Activated CD8-positive, alpha-beta memory T cell treated with anti-CD3 and anti-CD28 coated beads, Interleukin-2, amount 50 U/mL, for 24 hours (primary cell): ENCODE data around the gene AP4M1.
"Not testable (repeated sequence)": the region's sequence is repeated elsewhere in the genome, so short reads cannot be mapped to it uniquely, and the experiment has no call there.

Experiments used
- DNase-seq: peaks from one replicate; pipeline ENCODE4 v3.0.0-alpha.2; 2020; ENCODE audit errors: extremely low read depth

The AP4M1 gene

DNA sequence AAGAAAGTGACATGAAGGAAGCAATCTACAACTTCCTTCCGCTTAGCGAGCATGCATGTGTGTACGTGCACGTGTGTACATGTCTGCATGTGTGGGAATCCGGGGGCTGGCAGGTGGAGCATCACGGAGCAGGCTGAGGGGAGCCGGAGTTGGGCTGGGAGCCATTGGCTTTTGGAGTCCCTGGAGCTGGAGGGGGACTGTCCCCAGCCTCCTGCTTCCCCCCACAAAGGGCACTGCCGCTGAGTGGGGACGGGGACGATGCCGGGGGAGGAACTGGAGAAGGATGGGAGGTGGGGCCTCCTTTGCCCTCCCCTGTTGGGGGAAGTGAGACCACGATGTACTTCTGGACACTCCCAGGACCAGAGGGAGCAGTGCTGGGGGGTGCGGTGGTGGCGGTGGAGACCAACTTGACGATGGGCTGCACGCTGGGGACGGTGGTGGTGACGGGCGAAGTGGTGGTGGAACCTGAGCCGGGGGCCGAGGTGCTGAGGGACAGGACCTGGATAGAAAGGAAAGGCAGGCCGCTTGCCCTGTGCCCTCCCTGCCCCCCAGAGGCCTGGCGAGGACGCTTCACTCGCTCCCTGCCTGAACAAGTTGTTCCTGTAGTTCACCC, 5.8 kb downstream of the AP4M1 start:
- no peak for DNase-seq

DNA sequence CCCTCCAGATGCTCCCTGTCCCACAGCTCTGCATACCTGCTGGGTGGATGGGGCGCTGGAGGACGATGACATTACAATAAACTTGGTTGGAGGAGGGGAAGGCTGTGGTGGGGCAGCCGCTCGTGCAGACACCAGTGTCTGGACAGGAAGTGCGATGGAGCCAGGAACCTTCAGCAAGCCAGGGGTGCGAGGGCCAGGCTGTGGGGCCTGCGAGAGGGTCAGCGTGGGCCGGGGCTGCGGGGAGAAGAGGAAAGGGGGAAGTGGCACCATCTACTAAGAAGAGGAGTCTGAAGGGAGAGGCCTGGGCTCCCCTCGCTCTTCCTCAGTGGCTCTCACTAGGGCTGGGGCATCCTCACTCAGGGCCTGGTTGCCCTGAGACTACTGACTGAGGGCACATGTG, 6.4 kb downstream of the AP4M1 start:
- no peak for DNase-seq

DNA sequence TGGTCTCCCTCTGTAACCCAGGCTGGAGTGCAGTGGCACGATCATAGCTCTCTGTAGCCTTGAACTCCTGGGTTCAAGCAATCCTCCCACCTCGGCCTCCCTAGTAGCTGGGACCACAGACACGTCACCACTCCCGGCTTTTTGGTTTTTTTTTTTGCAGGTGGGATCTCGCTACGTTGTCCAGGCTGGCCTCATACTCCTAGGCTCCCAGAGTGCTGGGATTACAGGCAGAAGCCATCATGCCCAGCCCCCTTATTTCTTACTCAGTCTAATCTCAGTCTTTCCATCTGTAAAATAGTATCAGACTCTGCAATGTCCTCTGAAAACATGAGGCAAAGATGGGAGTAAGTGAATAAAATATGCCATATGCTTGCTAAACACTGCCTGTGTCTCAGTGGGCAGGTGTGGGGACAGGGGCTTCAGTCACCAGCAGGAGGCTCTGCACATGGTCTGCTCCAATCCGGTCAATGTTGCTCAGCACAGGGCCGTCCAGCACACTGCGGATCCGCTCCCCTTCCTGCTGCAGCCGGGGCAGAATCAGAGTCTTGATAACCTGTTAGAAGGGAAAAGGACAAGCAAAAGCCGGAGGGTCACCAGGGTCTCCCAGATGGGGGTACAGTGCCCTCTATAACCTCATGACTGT, 8.2 kb downstream of the AP4M1 start:
- DNase-seq: no peak

DNA sequence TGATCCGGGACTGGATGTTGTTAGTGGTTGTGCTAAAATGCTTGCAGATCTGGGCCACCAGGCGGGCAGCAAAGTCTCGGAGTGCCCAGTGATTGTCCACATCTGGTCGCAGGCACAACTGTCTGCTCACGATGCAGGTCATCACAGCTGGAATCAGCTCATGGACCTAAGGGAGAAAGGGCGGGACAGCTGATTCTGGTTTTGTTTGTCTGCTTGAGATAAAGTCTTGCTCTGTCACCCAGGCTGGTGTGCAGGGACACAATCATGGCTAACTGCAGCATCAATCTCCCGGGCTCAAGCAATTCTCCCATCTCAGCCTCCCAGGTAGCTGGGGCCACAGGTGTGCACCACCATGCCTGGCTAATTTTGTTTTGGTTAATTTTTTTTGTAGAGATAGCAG, 9.7 kb downstream of the AP4M1 start:
- DNase-seq: no peak

DNA sequence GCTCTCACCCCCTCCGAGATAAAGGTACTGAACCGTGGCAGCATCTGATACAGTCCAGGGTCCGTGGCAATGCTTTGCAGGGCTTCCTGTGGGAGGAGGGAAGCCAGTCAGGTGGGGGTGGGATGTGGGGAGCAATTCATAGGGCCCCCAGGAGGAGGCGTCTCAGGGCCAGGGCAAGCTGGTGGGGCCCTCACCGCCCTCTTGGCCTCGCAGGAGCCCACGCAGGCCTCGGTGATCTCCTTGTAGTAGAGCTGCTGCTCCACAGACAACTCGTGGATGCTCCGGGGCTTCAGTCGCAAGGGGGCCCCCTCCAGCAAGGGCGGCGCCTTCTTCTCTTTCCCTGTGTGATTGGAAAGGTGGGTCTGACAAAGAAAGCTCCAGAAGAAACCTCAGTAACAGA, 10.5 kb downstream of the AP4M1 start:
- DNase-seq: no peak

DNA sequence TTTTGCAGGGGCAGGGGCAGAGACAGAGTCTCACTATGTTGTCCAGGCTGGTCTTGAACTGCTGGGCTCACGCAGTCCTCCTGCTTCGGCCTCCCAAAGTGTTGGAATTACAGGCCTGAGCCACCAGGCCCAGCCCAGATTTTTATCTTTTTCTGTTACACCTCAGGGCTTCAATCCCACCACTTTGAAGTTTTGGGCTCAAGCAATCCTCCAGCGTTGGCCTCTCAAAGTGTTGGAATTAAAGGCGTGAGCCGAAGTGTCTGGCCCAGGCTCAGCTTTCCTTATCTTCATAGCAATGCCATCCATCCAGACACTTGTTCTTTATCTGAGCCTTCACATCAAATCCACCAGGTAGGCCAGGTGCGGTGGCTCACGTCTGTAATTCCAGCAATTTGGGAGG, 13.6 kb downstream of the AP4M1 start:
- DNase-seq: no peak

DNA sequence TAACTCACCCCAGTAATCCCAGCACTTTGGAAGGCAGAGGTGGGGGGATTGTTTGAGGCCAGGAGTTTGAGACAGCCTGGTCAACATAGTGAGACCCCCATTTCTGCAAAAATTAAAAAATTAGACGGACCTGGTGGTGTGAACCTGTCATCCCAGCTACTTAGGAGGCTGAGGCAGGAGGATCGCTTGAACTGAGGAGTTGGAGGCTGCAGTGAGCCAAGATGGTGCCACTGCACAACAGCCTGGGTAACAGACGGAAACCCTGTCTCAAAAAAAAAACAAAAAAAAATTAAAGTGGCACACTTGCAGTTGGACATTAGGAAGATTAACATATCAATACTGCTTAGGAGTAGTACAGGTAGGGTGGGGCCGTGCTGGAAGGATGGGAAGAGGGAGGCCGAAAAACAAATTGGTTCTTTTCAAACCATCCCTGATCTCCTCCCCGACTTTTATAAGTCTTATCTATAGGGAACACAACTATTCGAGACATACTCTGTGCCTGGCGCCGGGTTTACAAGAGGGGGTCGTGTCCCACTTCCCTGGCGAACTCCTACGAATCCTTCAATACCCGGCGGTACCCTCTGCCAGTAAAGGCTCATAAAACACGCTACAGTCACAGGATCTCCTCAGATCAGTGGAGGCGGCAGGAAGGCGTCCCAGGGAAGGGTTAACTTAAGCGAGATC, 17.1 kb downstream of the AP4M1 start:
- no peak for DNase-seq

DNA sequence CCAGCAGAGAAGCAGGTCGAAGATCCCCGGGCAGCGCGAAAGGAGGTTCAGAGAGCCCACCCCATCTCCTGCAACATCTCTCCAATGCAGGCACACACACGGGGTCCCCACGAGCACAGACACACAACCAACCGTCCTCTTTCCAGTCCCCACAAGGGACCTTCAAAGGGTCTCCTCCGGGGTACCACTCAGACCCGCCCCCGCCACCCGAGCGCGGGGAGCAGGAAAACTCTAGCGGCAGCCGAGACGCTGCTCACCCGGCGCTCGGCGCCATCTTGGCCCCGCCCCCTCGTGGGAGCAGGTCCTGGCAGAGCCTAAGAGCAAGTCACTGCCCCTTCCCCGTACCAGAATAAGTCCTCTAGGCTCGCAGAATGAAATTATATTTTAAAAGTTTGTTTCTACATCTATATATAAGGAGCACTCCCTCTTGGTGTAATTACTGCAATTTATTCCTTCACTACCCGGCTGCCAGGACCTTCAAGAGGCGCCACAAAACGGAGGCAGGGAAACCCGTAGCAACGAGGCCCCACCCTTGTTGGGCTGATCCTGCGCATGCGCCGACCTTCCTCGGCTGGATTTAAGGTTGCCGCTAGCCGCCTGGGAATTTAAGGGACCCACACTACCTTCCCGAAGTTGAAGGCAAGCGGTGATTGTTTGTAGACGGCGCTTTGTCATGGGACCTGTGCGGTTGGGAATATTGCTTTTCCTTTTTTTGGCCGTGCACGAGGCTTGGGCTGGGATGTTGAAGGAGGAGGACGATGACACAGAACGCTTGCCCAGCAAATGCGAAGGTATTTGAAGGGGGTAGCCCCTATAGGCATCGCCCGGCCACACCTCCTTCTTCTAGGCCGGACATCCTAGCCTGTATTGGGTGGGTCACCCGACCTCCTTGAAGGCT, 17.9 kb downstream of the AP4M1 start, which contains the start of the genes CNPY4 and TAF6:
TSS of gene CNPY4 (plus strand) at position 563 of the 898 bp plus-strand sequence. CDS start at position 674, 111 bp downstream.
TSS of gene TAF6 (minus strand) at position 287 of the 898 bp plus-strand sequence. CDS start 5,149 bp downstream, outside the sequence.
- DNase-seq: peak; percentile 89

DNA sequence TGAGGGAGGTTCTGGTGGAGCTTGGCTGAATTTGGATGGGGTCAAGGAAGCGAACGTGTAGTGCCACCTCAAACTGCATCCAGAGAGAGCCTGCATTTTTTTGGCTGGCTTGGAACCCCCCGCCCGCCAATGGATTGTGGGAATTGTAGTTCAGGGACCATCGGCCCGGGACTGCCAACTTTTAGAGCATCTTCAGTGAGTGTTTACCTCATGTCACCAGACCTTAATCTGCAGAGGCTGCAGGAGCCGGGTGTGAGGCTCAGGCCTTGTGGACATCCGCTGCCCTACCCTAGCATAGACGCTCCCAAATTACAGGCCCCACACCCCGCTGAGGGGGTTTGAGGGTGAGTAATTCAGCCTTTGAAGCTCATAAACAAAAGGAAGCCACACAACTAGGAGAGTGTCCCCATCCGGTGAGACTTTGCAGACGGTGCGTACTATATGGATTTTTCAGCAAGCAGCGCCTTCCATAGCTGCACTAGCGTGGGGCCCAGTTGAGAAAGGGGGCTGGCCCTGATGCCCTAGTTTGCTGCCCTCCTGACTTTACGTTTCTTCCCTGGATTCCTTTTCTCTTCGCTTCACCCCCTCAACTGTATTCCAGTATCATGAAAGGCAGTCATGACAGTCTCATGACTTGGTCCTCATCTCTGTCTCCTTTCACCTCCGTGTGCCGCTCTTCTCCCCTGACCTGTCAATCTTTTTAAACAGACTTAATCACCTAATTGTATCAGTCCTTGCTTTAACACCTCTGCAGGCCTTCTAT, 18.7 kb downstream of the AP4M1 start:
- no peak for DNase-seq

DNA sequence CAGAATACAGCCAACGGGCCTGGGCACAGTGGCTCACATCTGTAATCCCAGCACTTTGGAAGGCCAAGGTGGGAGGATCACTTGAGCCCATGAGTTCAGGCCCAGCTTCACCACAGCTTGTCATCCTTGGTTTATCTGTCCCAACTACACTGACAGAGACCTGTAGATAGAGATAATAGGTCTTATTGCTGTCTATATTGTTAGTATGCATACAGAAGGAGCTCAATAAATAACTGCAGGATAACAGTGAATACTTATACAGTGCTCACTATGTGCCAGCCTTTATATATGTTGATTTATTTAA, 19.2 kb downstream of the AP4M1 start:
- no peak for DNase-seq

DNA sequence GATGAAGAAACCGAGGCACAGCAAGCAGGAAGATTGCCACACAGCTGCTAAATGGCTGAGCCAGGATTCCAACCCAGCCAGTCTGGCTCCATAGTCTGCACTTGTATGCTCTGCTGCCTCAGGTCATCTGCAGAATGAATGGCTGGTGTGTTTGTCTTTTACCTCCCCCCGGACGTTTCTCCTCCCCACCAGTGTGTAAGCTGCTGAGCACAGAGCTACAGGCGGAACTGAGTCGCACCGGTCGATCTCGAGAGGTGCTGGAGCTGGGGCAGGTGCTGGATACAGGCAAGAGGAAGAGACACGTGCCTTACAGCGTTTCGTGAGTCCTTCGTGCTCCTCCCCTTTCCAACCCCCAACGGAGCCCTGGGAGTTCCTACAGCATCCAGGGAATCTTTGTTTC, 20.6 kb downstream of the AP4M1 start:
- no peak for DNase-seq

DNA sequence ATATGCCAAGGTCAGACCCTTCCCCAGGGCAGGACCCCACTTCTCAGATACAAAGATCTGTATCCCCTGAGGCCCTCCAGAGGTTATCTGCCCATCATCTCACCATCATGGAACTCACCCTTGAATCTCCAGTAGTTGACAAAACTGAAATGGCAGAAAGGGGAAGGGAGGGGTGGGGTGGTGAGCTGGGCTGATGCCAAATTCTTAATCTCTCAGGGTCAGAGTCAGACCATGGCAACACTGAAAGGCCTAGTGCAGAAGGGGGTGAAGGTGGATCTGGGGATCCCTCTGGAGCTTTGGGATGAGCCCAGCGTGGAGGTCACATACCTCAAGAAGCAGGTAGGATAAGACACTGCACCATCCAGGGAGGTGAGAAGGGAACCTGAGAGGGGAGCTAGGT, 21.1 kb downstream of the AP4M1 start:
- no peak for DNase-seq

DNA sequence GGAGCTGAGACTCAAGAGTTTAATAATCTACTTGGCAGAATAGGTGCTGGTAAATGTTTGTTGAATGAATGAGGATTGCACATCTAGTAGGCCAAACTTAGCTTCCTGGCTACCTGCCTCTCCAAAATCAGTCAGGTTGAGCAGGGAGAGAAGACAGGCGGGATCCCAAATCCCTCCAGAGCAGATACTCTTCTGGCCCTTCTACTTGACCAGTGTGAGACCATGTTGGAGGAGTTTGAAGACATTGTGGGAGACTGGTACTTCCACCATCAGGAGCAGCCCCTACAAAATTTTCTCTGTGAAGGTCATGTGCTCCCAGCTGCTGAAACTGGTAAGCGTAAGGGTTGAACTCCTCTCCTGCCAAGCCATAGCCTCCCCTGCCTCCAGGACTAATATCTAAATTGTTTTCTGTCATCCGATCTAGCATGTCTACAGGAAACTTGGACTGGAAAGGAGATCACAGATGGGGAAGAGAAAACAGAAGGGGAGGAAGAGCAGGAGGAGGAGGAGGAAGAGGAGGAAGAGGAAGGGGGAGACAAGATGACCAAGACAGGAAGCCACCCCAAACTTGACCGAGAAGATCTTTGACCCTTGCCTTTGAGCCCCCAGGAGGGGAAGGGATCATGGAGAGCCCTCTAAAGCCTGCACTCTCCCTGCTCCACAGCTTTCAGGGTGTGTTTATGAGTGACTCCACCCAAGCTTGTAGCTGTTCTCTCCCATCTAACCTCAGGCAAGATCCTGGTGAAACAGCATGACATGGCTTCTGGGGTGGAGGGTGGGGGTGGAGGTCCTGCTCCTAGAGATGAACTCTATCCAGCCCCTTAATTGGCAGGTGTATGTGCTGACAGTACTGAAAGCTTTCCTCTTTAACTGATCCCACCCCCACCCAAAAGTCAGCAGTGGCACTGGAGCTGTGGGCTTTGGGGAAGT, 23.1 kb downstream of the AP4M1 start:
- no peak for DNase-seq

DNA sequence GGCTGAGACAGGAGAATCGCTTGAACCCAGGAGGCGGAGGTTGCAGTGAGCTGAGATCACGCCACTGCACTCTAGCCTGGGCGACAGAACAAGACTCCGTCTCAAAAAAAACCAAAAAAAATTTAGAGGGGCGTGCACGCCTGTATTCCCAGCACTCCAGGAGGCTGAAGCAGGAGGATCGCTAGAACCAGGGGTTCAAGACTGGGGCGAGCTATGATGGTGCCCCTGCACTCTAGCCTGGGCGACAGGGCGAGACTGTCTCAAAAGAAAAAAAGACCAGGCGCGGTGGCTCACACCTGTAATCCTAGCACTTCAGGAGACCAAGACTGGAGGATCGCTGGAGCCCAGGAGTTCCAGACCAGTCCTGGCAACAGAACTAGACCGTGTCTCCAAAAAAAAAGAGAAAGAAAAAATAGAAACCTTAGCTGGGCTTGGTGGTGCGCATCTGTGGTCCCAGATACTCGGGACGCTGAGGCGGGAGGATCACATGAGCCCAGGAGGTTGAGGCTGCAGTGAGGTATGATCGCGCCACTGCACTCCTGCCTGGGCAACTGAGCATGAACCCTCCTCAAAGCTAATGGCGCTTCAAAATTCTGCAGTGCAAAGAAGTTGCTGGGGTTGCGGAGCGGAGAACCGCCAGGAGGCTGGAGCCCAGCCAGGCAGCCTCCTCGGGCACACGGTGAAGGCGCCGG, 24.9 kb downstream of the AP4M1 start:
- no peak for DNase-seq

DNA sequence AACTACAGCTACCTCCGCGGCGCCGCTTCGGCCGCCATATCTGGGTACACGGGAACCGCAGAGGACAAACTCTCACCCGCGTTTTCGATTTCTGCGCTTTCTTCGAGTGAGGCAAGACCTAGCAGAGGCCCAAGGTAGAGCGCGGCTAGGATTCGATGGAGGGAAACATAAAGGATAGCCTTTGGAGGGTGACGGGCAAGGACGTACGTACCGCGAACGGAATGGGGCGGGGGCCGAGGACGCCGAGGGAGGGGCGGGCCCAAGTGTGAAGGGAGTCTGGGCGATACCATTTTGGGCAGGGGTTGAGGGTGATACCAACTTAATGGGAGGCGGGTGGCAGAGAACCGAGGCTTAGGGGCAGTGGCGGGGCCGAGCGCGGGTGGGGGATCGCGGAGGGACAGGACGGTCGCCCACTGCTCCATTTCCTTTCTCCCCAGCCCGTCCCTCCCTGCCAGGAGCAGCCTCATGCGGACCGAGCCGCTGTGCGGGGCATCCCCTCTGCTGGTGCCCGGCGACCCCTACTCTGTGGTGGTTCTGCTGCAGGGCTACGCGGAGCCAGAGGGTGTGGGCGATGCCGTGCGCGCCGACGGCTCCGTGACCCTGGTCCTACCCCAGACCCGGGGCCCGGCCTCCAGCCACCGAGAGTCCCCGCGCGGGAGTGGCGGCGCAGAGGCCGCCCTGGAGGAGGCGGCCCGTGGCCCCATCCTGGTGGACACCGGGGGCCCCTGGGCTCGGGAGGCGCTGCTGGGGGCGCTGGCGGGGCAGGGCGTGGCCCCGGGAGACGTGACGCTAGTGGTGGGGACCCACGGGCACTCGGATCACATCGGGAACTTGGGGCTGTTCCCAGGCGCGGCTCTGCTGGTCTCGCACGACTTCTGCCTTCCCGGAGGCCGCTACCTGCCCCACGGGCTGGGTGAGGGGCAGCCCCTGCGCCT, 25.8 kb downstream of the AP4M1 start, which contains the start of gene MBLAC1:
TSS of gene MBLAC1 (plus strand) at position 37 of the 935 bp plus-strand sequence. CDS start at position 466, 429 bp downstream.
- peak; percentile 86 for DNase-seq

DNA sequence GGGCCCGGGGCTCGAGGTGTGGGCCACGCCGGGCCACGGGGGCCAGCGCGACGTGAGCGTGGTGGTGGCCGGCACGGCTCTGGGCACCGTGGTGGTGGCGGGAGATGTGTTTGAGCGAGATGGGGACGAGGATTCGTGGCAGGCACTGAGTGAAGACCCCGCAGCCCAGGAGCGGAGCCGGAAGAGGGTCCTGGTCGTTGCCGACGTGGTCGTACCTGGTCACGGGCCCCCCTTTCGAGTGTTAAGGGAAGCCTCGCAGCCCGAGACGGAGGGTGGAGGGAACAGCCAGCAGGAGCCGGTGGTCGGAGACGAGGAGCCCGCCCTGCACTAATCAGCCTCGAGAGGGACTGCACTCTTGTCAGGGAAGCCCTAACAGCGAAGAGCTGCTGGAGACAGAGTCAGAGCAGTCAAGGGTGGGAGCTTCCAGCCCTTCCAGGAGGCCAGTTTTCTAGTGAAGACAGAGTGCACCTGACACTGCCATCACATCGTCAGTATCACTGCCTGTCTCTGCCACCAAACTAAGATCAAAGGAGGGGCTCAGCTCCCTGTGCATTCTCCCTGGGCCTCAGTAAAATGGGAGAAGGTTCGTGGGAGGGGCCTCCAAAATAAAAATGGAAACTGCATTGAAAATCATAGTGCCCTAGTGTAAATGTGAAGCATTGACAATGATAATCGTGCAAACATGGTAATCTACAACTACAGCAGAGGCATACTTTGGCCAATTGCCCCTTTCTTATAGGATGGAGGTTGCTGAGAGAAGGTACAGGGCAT, 26.6 kb downstream of the AP4M1 start:
- no peak for DNase-seq

DNA sequence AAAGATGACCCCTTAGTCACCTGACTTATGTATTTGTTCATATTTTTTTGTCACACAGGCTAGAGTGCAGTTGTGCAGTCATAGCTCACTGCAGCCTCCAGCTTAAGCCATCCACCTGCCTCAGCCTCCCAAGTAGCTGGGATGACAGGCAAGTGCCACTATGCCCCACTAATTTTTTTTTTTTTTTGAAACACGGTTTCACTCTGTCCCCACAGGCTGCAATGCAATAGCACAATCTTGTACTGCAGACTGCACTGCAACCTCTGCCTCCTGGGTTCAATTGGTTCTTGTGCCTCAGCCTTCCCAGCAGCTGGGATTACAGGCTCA, 27.2 kb downstream of the AP4M1 start:
- DNase-seq: no peak

DNA sequence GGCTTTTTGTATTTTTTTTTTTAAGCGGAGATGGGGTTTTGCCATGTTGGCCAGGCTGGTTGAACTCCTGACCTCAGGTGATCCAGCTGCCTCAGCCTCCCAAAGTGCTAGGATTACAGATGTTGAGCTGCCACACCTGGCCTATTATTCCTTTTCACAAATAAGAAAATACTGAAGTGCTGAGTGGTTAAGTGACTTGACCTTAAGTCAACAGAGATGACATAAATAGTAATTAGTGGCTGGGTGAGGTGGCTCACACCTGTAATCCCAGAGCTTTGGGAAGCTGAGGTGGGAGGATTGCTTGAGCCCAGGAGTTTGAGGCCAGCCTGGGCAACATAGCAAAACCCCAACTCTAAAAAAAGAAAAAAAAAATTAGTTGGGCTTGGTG, 28.8 kb downstream of the AP4M1 start:
- DNase-seq: not testable (repeated sequence)
